IMR-90 (cell line): ENCODE results near the gene FRZB. TPM values are rescaled to one million over a fixed set of nuclear protein-coding genes. Genes with fewer than 3 reads are reported as not detected.

Experiments used
- ATAC-seq: fragments of 200-7000 bp; cut with Tn5 transposase; 2 replicates; pipeline ENCODE4 v1.9.1; 2020; ENCODE audit warnings: low read depth, mild to moderate bottlenecking, moderate library complexity
- BruUV-seq: library from RNA; stranded (reverse); fragments of 400-500 nt; replicated peaks from 2 replicates; lab custom pipeline; 2021; lab: Mats Ljungman, UMichigan
- CTCF ChIA-PET: fragments of 300-600 bp; formaldehyde crosslinking; extraction: SDS; loops from one replicate; lab custom pipeline; 2021; ENCODE audit warnings: antibody characterized with exemption; lab: Yijun Ruan, JAX
- POLR2A ChIA-PET: fragments of 300-600 bp; sonication (Branson Sonifier 250); formaldehyde crosslinking; loops from one replicate; lab custom pipeline; 2022; ENCODE audit warnings: antibody characterized with exemption; ENCODE audit not compliant: unreplicated experiment; lab: Charles Lee
- DNase-seq: peaks from one replicate; pipeline ENCODE4 v3.0.0; 2013
- H2AFZ ChIP-seq: replicated peaks from 2 replicates; pipeline ENCODE3; 2013; ENCODE audit warnings: low read length, mild to moderate bottlenecking; ENCODE audit not compliant: poor library complexity
- H2AK5ac ChIP-seq: 2 replicates; pipeline ENCODE4 v1.6.1; 2013; ENCODE audit warnings: low read depth, low read length, inconsistent platforms
- H2AK9ac ChIP-seq: replicated peaks from 2 replicates; pipeline ENCODE3; 2013; ENCODE audit warnings: mild to moderate bottlenecking, low read depth, low read length, moderate library complexity; ENCODE audit not compliant: poor library complexity
- H2BK120ac ChIP-seq: 2 replicates; pipeline ENCODE4 v1.6.1; 2013; ENCODE audit warnings: low read depth, low read length, inconsistent platforms
- H2BK15ac ChIP-seq: 3 replicates; pipeline ENCODE4 v1.6.1; 2013; ENCODE audit warnings: low read depth, low read length, inconsistent platforms
- H2BK20ac ChIP-seq: 2 replicates; pipeline ENCODE4 v1.6.1; 2013; ENCODE audit warnings: low read depth, mild to moderate bottlenecking, inconsistent platforms, low read length, moderate library complexity
- H2BK5ac ChIP-seq: 2 replicates; pipeline ENCODE4 v1.6.1; 2013; ENCODE audit warnings: mild to moderate bottlenecking, low read depth, low read length, inconsistent platforms; ENCODE audit not compliant: poor library complexity, severe bottlenecking
- H3K14ac ChIP-seq: replicated peaks from 2 replicates; pipeline ENCODE4 v1.6.1; 2013; ENCODE audit warnings: low read depth, low read length, inconsistent platforms
- H3K18ac ChIP-seq: 2 replicates; pipeline ENCODE4 v1.6.1; 2013; ENCODE audit warnings: low read depth, low read length, control low read depth
- H3K23ac ChIP-seq: 2 replicates; pipeline ENCODE4 v1.6.1; 2013; ENCODE audit warnings: low read depth, low read length, inconsistent platforms
- H3K27ac ChIP-seq: 2 replicates; pipeline ENCODE4 v1.5.1; 2013; ENCODE audit warnings: mild to moderate bottlenecking, control low read depth, low read length; ENCODE audit not compliant: insufficient read depth
- H3K27me3 ChIP-seq: 2 replicates; pipeline ENCODE4 v1.6.1; 2013; ENCODE audit warnings: low read length; ENCODE audit not compliant: control insufficient read depth, insufficient read depth
- H3K36me3 ChIP-seq: 2 replicates; pipeline ENCODE4 v1.6.1; 2013; ENCODE audit warnings: low read length, mixed read lengths; ENCODE audit not compliant: control insufficient read depth, insufficient read depth
- H3K4ac ChIP-seq: 2 replicates; pipeline ENCODE4 v1.6.1; 2013; ENCODE audit warnings: low read depth, low read length, inconsistent platforms
- H3K4me1 ChIP-seq: 2 replicates; pipeline ENCODE4 v1.6.1; 2013; ENCODE audit warnings: low read length, mixed read lengths; ENCODE audit not compliant: control insufficient read depth, insufficient read depth
- H3K4me2 ChIP-seq: 2 replicates; pipeline ENCODE4 v1.6.1; 2013; ENCODE audit warnings: low read depth, mild to moderate bottlenecking, control low read depth, low read length, moderate library complexity
- H3K4me3 ChIP-seq: 2 replicates; pipeline ENCODE4 v1.5.1; 2013; ENCODE audit warnings: low read depth, mild to moderate bottlenecking, control low read depth, low read length, moderate library complexity; ENCODE audit not compliant: insufficient read depth
- H3K56ac ChIP-seq: 2 replicates; pipeline ENCODE4 v1.6.1; 2013; ENCODE audit warnings: low read length, inconsistent platforms; ENCODE audit not compliant: insufficient read depth; ENCODE audit errors: extremely low read depth
- H3K79me1 ChIP-seq, 2 experiments: 2 replicates each; pipeline ENCODE4 v1.6.1; 2013; ENCODE audit warnings: low read length in 2 of 2, inconsistent platforms in 1 of 2, low read depth in 1 of 2
- H3K9ac ChIP-seq: 2 replicates; pipeline ENCODE4 v1.6.1; 2013; ENCODE audit warnings: low read depth, low read length, control low read depth
- H3K9me1 ChIP-seq: 2 replicates; pipeline ENCODE4 v1.6.1; 2013; ENCODE audit warnings: low read length, inconsistent platforms; ENCODE audit not compliant: insufficient read depth
- H3K9me3 ChIP-seq: 2 replicates; pipeline ENCODE4 v1.6.1; 2013; ENCODE audit warnings: low read length; ENCODE audit not compliant: control insufficient read depth, insufficient read depth
- H4K20me1 ChIP-seq: 2 replicates; pipeline ENCODE4 v1.6.1; 2013; ENCODE audit warnings: low read length, inconsistent platforms; ENCODE audit not compliant: insufficient read depth
- H4K5ac ChIP-seq: 2 replicates; pipeline ENCODE4 v1.6.1; 2013; ENCODE audit warnings: mild to moderate bottlenecking, low read depth, low read length, control low read depth
- H4K8ac ChIP-seq, 2 experiments: 2 replicates each; pipeline ENCODE4 v1.6.1; 2013; ENCODE audit warnings: low read depth in 2 of 2, low read length in 2 of 2, control low read depth in 1 of 2, inconsistent platforms in 1 of 2
- H4K91ac ChIP-seq: 2 replicates; pipeline ENCODE4 v1.6.1; 2013; ENCODE audit warnings: low read depth, low read length, inconsistent platforms; ENCODE audit not compliant: insufficient read depth
- CHD1 ChIP-seq: IDR thresholded peaks from 2 replicates; pipeline ENCODE4 v1.6.1; 2012; ENCODE audit warnings: low read depth, low read length, improper control_type of control experiment
- MAZ ChIP-seq: IDR thresholded peaks from 2 replicates; pipeline ENCODE4 v1.6.1; 2012; ENCODE audit warnings: low read depth, mild to moderate bottlenecking, low read length, improper control_type of control experiment, moderate library complexity, borderline replicate concordance
- RCOR1 ChIP-seq: IDR thresholded peaks from 2 replicates; pipeline ENCODE4 v1.6.1; 2012; ENCODE audit warnings: mild to moderate bottlenecking, low read length, improper control_type of control experiment; ENCODE audit not compliant: insufficient replicate concordance
- WGBS, 2 experiments: methylation state at CpG; one replicate each; pipeline versions ENCODE4 v1.1.5 to v1.1.7; 2013; ENCODE audit warnings: missing lambda C conversion rate in 2 of 2; ENCODE audit not compliant: insufficient read length in 1 of 2; ENCODE audit errors: extremely low coverage in 2 of 2; 5-methylcytosine and 5-hydroxymethylcytosine counted together
- dilution Hi-C: fragments of 300-500 bp; cut with HindIII; formaldehyde crosslinking; loops from one replicate; pipeline ENCODE4 v1.14.3; 2018; ENCODE audit warnings: low sequenced_read_pairs; ENCODE audit not compliant: unreplicated experiment
- in situ Hi-C: fragments of 300-500 bp; cut with MboI; formaldehyde crosslinking; loops from 3 replicates; pipeline ENCODE4 v1.14.3; 2019; ENCODE audit warnings: low sequenced_read_pairs, inconsistent platforms, mixed read lengths
- intact Hi-C: fragments of 100-400 bp; cut with micrococcal nuclease; formaldehyde crosslinking; loops from 2 replicates; pipeline ENCODE4 v1.10.0; 2022
- polyA plus RNA-seq, 3 experiments: library from polyadenylated mRNA; depleted of rRNA; stranded (reverse); fragments of >200 nt; gene quantifications; 2 replicates each; pipeline ENCODE4 v1.2.3, GENCODE V29; 2012; ENCODE audit warnings: low replicate concordance in 1 of 3
- total RNA-seq: library from RNA; depleted of rRNA; stranded (reverse); fragments of >200 nt; gene quantifications from 2 replicates; pipeline ENCODE4 v1.2.3, GENCODE V29; 2012

FRZB gene
- total and polyA plus RNA-seq, 2 of the 4 experiments (the other 2 are of a cell fraction), result 0.18 to 1.2 TPM

DNA sequence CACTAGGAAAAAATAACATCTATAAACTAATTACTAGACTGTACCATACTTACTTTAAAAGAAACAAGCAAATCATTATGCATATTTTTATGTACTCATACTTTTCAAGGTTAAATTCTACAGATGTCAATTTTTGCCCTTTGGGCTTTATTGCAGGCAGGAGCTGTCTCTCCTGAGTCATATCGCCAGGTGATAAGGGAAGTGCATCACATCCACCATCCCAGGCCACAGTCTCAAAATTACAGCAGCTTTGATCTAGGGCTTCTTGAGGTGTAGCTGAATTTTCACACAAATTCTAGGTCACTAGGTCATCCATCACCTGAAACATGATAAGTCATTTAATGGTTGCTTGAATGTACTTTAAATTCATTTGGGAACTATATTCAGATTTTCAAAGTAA is 38.4 kb upstream of the FRZB start:
- no TSS peak for BruUV-seq
- H3K9ac ChIP-seq, result no peak overlapping the region
- H4K8ac ChIP-seq, result no peak overlapping the region
- H3K9me3 ChIP-seq, result peaks cover 2% of the 10 kb centered on the region; the same call in 1 of the 2 replicates
- no peak overlapping the region for H2BK5ac ChIP-seq
- no peaks in the 10 kb centered on the region for H3K27me3 ChIP-seq
- no peak overlapping the region for H3K14ac ChIP-seq
- intact Hi-C loops (no loop called here), dilution Hi-C loops (no loop called here), in situ Hi-C loops (no loop called here)
- H2AFZ ChIP-seq, result no peak overlapping the region
- peaks cover 6% of the 10 kb centered on the region for H3K36me3 ChIP-seq
- no peaks in the 10 kb centered on the region for H4K20me1 ChIP-seq
- ATAC-seq, result no peak
- H3K23ac ChIP-seq, result no peak overlapping the region
- no peak for TF ChIP-seq CHD1
- TF ChIP-seq RCOR1, result no peak
- TF ChIP-seq MAZ, result no peak
- H3K4me3 ChIP-seq, result no peak overlapping the region
- H3K79me1 ChIP-seq, result 0 out of 4 replicates have a peak, but pooled peaks cover 0 to 3% of the 10 kb centered on the region in 2 experiments
- H3K9me1 ChIP-seq, result no peaks in the 10 kb centered on the region
- H4K5ac ChIP-seq, result no peak overlapping the region
- no peak overlapping the region for H2BK20ac ChIP-seq
- H3K18ac ChIP-seq, result no peak overlapping the region
- no peak overlapping the region for H4K91ac ChIP-seq
- WGBS, 2 experiments, result no CpG with 5 or more reads among the region's 1 CpG
- H2AK5ac ChIP-seq, result no peak overlapping the region
- H3K4me2 ChIP-seq, result no peak overlapping the region
- ChIA-PET CTCF (interaction anchor here (0.7 kb wide), 1 partner anchor 13 kb away, joined by 3 read pairs; no protein-coding TSS in a partner anchor), POLR2A (no interaction called here)
- no peak overlapping the region for H2BK15ac ChIP-seq
- DNase-seq, result no peak
- no peak overlapping the region for H3K27ac ChIP-seq
- no peak overlapping the region for H2BK120ac ChIP-seq
- H3K4ac ChIP-seq, result no peak overlapping the region
- H3K56ac ChIP-seq, result no peak overlapping the region
- no peak overlapping the region for H2AK9ac ChIP-seq
- H3K4me1 ChIP-seq, result peaks cover 2% of the 10 kb centered on the region; the same call in 1 of the 2 replicates
